HepG2 (cell line): Measurements from ENCODE around the gene SARS2. TPM values are rescaled to one million over a fixed set of nuclear protein-coding genes. Genes with fewer than 3 reads are reported as not detected.
A peak's percentile ranks its signal among the peaks of the same experiment; 100 is the strongest.

Experiments
- BATF2 ChIP-seq: sonication (generic); formaldehyde crosslinking; IDR thresholded peaks from 2 replicates; pipeline ENCODE4 v1.8.0; 2022; ENCODE audit warnings: mild to moderate bottlenecking, missing genetic modification reagents, moderate library complexity
- BORCS8-MEF2B ChIP-seq: sonication (generic); formaldehyde crosslinking; IDR thresholded peaks from 2 replicates; pipeline ENCODE4 v1.8.0; 2022; ENCODE audit warnings: mild to moderate bottlenecking, missing genetic modification reagents
- CBX2 ChIP-seq, 2 experiments: fragments of 200-600 bp in 1 of 2; sonication (generic); formaldehyde crosslinking in 1 of 2; IDR thresholded peaks; 2 replicates each; pipeline versions ENCODE4 v1.7.0 to v1.8.1; 2018 to 2022; ENCODE audit warnings: low read depth in 2 of 2, low read length in 1 of 2, mild to moderate bottlenecking in 1 of 2, missing genetic modification reagents in 1 of 2
- CENPX ChIP-seq: sonication (generic); formaldehyde crosslinking; IDR thresholded peaks from 2 replicates; pipeline ENCODE4 v1.9.0; 2021; ENCODE audit warnings: mild to moderate bottlenecking, missing genetic modification reagents, moderate library complexity
- DBP ChIP-seq: sonication (generic); formaldehyde crosslinking; IDR thresholded peaks from 2 replicates; pipeline ENCODE4 v1.4.0; 2020; ENCODE audit warnings: missing genetic modification reagents; ENCODE audit errors: not compliant biosample characterization
- HDAC6 ChIP-seq: fragments of 200-600 bp; sonication (generic); IDR thresholded peaks from 2 replicates; pipeline ENCODE4 v1.7.0; 2017; ENCODE audit warnings: mild to moderate bottlenecking, antibody characterized with exemption, low read length, low read depth
- KLF15 ChIP-seq: sonication (generic); formaldehyde crosslinking; IDR thresholded peaks from 2 replicates; pipeline ENCODE4 v1.8.1; 2023; ENCODE audit warnings: borderline replicate concordance, mild to moderate bottlenecking, inconsistent platforms, missing genetic modification reagents, mixed read lengths
- KLF9 ChIP-seq: IDR thresholded peaks from 2 replicates; pipeline ENCODE4 v1.6.1; 2016; ENCODE audit warnings: low read depth
- SP2 ChIP-seq: sonication (generic); formaldehyde crosslinking; IDR thresholded peaks from 2 replicates; pipeline ENCODE4 v1.5.1; 2020; ENCODE audit warnings: mild to moderate bottlenecking, missing genetic modification reagents
- SSRP1 ChIP-seq: IDR thresholded peaks from 2 replicates; pipeline ENCODE4 v1.6.1; 2016; ENCODE audit warnings: control low read depth
- TEF ChIP-seq: sonication (generic); formaldehyde crosslinking; IDR thresholded peaks from 2 replicates; pipeline ENCODE4 v1.5.0; 2020; ENCODE audit warnings: missing genetic modification reagents
- ZNF136 ChIP-seq: sonication (generic); formaldehyde crosslinking; IDR thresholded peaks from 2 replicates; pipeline ENCODE4 v1.8.1; 2022; ENCODE audit warnings: low read depth, mild to moderate bottlenecking, moderate library complexity, missing genetic modification reagents
- ZNF772 ChIP-seq: sonication (generic); formaldehyde crosslinking; IDR thresholded peaks from 2 replicates; pipeline ENCODE4 v1.5.0; 2020; ENCODE audit warnings: mild to moderate bottlenecking, missing genetic modification reagents
- ZNF780A ChIP-seq: sonication (generic); formaldehyde crosslinking; IDR thresholded peaks from 2 replicates; pipeline ENCODE4 v1.8.0; 2022; ENCODE audit warnings: mild to moderate bottlenecking, missing genetic modification reagents, moderate library complexity
- polyA plus RNA-seq, 8 experiments: library from polyadenylated mRNA; depleted of rRNA in 3 of 8; stranded (reverse) in 7 of 8; unstranded in 1 of 8; fragments of >200 nt; fragmentation: Illumina TruSeq in 4 of 8; extraction: Trizol in 4 of 8; gene quantifications; 2 replicates each; pipeline versions ENCODE4 v1.2.1 to v1.2.3, GENCODE V29; 2011 to 2016; ENCODE audit warnings: low read depth in 4 of 8, missing spikeins in 1 of 8, mixed read lengths in 1 of 8; ENCODE audit not compliant: insufficient read depth in 1 of 8
- total RNA-seq, 5 experiments: library from RNA; depleted of rRNA; stranded (reverse); fragments of >200 nt; fragmentation: Illumina TruSeq; extraction: Trizol; gene quantifications; 2 replicates each; pipeline ENCODE4 v1.2.3, GENCODE V29; 2016; ENCODE audit warnings: low read depth in 1 of 5
- TF ChIP-seq, protein P1 (sequence below): sonication (generic); formaldehyde crosslinking; IDR thresholded peaks from 2 replicates; pipeline ENCODE4 v1.4.0; 2020; ENCODE audit warnings: missing genetic modification reagents, borderline replicate concordance
- TF ChIP-seq, protein P2 (sequence below): sonication (generic); formaldehyde crosslinking; IDR thresholded peaks from 2 replicates; pipeline ENCODE4 v1.4.0; 2020; ENCODE audit warnings: mild to moderate bottlenecking, missing genetic modification reagents
- TF ChIP-seq, protein P3 (sequence below): sonication (generic); formaldehyde crosslinking; IDR thresholded peaks from 2 replicates; pipeline ENCODE4 v1.5.0; 2020; ENCODE audit warnings: missing genetic modification reagents
- TF ChIP-seq, protein P4 (sequence below): sonication (generic); formaldehyde crosslinking; IDR thresholded peaks from 2 replicates; pipeline ENCODE4 v1.5.0; 2020; ENCODE audit warnings: mild to moderate bottlenecking, missing genetic modification reagents

The SARS2 gene
- total and polyA plus RNA-seq, 2 of the 13 experiments (the other 11 are each of a cell fraction or from before 2014, with no cell fraction given): 40.0 to 48.6 TPM

GRCh38 chr19:38899447-38900201 is 30.9 kb downstream of the SARS2 start, which contains the start of the genes NFKBIB and SIRT2 (continued):
- no peak for TF ChIP-seq CENPX (CRISPR knock-in tag)
- TF ChIP-seq, protein P1, sequence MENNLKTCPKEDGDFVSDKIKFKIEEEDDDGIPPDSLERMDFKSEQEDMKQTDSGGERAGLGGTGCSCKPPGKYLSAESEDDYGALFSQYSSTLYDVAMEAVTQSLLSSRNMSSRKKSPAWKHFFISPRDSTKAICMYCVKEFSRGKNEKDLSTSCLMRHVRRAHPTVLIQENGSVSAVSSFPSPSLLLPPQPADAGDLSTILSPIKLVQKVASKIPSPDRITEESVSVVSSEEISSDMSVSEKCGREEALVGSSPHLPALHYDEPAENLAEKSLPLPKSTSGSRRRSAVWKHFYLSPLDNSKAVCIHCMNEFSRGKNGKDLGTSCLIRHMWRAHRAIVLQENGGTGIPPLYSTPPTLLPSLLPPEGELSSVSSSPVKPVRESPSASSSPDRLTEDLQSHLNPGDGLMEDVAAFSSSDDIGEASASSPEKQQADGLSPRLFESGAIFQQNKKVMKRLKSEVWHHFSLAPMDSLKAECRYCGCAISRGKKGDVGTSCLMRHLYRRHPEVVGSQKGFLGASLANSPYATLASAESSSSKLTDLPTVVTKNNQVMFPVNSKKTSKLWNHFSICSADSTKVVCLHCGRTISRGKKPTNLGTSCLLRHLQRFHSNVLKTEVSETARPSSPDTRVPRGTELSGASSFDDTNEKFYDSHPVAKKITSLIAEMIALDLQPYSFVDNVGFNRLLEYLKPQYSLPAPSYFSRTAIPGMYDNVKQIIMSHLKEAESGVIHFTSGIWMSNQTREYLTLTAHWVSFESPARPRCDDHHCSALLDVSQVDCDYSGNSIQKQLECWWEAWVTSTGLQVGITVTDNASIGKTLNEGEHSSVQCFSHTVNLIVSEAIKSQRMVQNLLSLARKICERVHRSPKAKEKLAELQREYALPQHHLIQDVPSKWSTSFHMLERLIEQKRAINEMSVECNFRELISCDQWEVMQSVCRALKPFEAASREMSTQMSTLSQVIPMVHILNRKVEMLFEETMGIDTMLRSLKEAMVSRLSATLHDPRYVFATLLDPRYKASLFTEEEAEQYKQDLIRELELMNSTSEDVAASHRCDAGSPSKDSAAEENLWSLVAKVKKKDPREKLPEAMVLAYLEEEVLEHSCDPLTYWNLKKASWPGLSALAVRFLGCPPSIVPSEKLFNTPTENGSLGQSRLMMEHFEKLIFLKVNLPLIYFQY (CRISPR knock-in tag): peak; percentile 68; the same call in 1 of the 2 replicates
- peak; percentile 27; the same call in 1 of the 2 replicates for TF ChIP-seq ZNF772 (CRISPR knock-in tag)
- TF ChIP-seq, protein P2, sequence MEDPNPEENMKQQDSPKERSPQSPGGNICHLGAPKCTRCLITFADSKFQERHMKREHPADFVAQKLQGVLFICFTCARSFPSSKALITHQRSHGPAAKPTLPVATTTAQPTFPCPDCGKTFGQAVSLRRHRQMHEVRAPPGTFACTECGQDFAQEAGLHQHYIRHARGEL (CRISPR knock-in tag): no peak
- no peak for TF ChIP-seq HDAC6
- peak; percentile 94; the same call in 1 of the 2 replicates for TF ChIP-seq KLF15
- TF ChIP-seq BORCS8-MEF2B (CRISPR knock-in tag): no peak; the same call in none of the 2 replicates
- peak; percentile 58; the same call in 1 of the 2 replicates for TF ChIP-seq BATF2 (CRISPR knock-in tag)
- TF ChIP-seq, protein P3, sequence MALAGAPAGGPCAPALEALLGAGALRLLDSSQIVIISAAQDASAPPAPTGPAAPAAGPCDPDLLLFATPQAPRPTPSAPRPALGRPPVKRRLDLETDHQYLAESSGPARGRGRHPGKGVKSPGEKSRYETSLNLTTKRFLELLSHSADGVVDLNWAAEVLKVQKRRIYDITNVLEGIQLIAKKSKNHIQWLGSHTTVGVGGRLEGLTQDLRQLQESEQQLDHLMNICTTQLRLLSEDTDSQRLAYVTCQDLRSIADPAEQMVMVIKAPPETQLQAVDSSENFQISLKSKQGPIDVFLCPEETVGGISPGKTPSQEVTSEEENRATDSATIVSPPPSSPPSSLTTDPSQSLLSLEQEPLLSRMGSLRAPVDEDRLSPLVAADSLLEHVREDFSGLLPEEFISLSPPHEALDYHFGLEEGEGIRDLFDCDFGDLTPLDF (CRISPR knock-in tag): peak; percentile 89
- no peak for TF ChIP-seq CBX2 (IDR thresholded peaks at IDR 0.05; ENCODE audit: low read depth, low read length)
- no peak for TF ChIP-seq CBX2 (CRISPR knock-in tag; IDR thresholded peaks at IDR 0.05; ENCODE audit: low read depth)
- no peak for TF ChIP-seq DBP (CRISPR knock-in tag)
- TF ChIP-seq SSRP1 (CRISPR knock-in tag): no peak
- TF ChIP-seq TEF (CRISPR knock-in tag): no peak
- TF ChIP-seq SP2 (CRISPR knock-in tag): peak; percentile 98
- TF ChIP-seq, protein P4, sequence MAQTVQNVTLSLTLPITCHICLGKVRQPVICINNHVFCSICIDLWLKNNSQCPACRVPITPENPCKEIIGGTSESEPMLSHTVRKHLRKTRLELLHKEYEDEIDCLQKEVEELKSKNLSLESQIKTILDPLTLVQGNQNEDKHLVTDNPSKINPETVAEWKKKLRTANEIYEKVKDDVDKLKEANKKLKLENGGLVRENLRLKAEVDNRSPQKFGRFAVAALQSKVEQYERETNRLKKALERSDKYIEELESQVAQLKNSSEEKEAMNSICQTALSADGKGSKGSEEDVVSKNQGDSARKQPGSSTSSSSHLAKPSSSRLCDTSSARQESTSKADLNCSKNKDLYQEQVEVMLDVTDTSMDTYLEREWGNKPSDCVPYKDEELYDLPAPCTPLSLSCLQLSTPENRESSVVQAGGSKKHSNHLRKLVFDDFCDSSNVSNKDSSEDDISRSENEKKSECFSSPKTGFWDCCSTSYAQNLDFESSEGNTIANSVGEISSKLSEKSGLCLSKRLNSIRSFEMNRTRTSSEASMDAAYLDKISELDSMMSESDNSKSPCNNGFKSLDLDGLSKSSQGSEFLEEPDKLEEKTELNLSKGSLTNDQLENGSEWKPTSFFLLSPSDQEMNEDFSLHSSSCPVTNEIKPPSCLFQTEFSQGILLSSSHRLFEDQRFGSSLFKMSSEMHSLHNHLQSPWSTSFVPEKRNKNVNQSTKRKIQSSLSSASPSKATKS: no peak
- peak; percentile 86; the same call in 1 of the 2 replicates for TF ChIP-seq KLF9 (CRISPR knock-in tag)
- TF ChIP-seq ZNF136 (CRISPR knock-in tag): no peak; the same call in 1 of the 2 replicates
- TF ChIP-seq ZNF780A (CRISPR knock-in tag): no peak
